Measurements from ENCODE around the gene CGRRF1. TPM values are rescaled to one million over a fixed set of nuclear protein-coding genes. Genes with fewer than 3 reads are reported as not detected.

Gene CGRRF1
- total and polyA plus RNA-seq, 2 of the 13 experiments (the other 11 are each of a cell fraction or from before 2014, with no cell fraction given) = 16.8 to 18.2 TPM

DNA sequence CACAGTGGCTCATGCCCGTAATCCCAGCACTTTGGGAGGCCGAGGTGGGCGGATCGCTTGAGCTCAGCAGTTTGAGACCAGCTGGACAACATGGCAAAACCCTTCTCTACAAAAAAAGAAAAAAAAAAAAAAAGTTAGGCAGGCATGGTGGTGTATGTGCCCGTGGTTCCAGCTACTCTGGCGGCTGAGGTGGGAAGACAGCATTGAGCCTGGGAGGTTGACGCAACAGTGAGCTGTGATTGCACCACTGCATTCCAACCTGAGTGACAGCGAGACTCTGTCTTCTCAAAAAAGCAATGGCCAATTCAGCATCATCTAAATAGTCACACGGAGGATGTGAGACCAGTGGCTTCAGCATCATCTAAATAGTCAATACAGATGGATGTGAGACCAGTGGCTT is 46.8 kb downstream of the CGRRF1 start (continued):
- no peak for TF ChIP-seq ZNF124 (CRISPR knock-in tag; IDR thresholded peaks at IDR 0.05)
- no peak for TF ChIP-seq ZMAT3 (CRISPR knock-in tag; conservative IDR thresholded peaks at IDR 0.05)
- no peak for TF ChIP-seq ZNF891 (CRISPR knock-in tag; IDR thresholded peaks at IDR 0.05)
- no peak for TF ChIP-seq ZNF570 (CRISPR knock-in tag; IDR thresholded peaks at IDR 0.05; ENCODE audit: borderline replicate concordance)
- TF ChIP-seq, protein P1, sequence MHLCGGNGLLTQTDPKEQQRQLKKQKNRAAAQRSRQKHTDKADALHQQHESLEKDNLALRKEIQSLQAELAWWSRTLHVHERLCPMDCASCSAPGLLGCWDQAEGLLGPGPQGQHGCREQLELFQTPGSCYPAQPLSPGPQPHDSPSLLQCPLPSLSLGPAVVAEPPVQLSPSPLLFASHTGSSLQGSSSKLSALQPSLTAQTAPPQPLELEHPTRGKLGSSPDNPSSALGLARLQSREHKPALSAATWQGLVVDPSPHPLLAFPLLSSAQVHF (CRISPR knock-in tag; IDR thresholded peaks at IDR 0.05) = no peak
- TF ChIP-seq PRPF4 (IDR thresholded peaks at IDR 0.05; ENCODE audit: low read depth, low read length, poor library complexity, severe bottlenecking) = no peak
- TF ChIP-seq SPEN (CRISPR knock-in tag; IDR thresholded peaks at IDR 0.05; ENCODE audit: low read depth) = no peak
- no peak for TF ChIP-seq MZF1 (CRISPR knock-in tag; IDR thresholded peaks at IDR 0.05; ENCODE audit: borderline replicate concordance)
- TF ChIP-seq, protein P2, sequence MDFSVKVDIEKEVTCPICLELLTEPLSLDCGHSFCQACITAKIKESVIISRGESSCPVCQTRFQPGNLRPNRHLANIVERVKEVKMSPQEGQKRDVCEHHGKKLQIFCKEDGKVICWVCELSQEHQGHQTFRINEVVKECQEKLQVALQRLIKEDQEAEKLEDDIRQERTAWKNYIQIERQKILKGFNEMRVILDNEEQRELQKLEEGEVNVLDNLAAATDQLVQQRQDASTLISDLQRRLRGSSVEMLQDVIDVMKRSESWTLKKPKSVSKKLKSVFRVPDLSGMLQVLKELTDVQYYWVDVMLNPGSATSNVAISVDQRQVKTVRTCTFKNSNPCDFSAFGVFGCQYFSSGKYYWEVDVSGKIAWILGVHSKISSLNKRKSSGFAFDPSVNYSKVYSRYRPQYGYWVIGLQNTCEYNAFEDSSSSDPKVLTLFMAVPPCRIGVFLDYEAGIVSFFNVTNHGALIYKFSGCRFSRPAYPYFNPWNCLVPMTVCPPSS (IDR thresholded peaks at IDR 0.05) = no peak
- TF ChIP-seq ZNF460 (CRISPR knock-in tag; IDR thresholded peaks at IDR 0.05; ENCODE audit: borderline replicate concordance) = no peak
- no peak for TF ChIP-seq NR2C2 (CRISPR knock-in tag; IDR thresholded peaks at IDR 0.05; ENCODE audit: borderline replicate concordance)
- TF ChIP-seq CBX2 (IDR thresholded peaks at IDR 0.05; ENCODE audit: low read depth, low read length) = no peak
- TF ChIP-seq CBX2 (CRISPR knock-in tag; IDR thresholded peaks at IDR 0.05; ENCODE audit: low read depth) = no peak
- no peak for TF ChIP-seq ZSCAN22 (CRISPR knock-in tag; IDR thresholded peaks at IDR 0.05)
- no peak for TF ChIP-seq HDAC6 (IDR thresholded peaks at IDR 0.05; ENCODE audit: low read depth, low read length)
- TF ChIP-seq RXRB (CRISPR knock-in tag; IDR thresholded peaks at IDR 0.05; ENCODE audit: borderline replicate concordance) = 0 out of 2 replicates have a peak, but pooled peaks have one; percentile 49
- TF ChIP-seq ZNF33A (CRISPR knock-in tag; IDR thresholded peaks at IDR 0.05; ENCODE audit: borderline replicate concordance) = no peak
- TF ChIP-seq, protein P3, sequence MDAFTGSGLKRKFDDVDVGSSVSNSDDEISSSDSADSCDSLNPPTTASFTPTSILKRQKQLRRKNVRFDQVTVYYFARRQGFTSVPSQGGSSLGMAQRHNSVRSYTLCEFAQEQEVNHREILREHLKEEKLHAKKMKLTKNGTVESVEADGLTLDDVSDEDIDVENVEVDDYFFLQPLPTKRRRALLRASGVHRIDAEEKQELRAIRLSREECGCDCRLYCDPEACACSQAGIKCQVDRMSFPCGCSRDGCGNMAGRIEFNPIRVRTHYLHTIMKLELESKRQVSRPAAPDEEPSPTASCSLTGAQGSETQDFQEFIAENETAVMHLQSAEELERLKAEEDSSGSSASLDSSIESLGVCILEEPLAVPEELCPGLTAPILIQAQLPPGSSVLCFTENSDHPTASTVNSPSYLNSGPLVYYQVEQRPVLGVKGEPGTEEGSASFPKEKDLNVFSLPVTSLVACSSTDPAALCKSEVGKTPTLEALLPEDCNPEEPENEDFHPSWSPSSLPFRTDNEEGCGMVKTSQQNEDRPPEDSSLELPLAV (CRISPR knock-in tag; conservative IDR thresholded peaks at IDR 0.05; ENCODE audit: low read depth) = no peak
- no peak for TF ChIP-seq NR3C1 (CRISPR knock-in tag; IDR thresholded peaks at IDR 0.05)
- TF ChIP-seq STAG1 (CRISPR knock-in tag; IDR thresholded peaks at IDR 0.05) = no peak
- TF ChIP-seq ZFP82 (CRISPR knock-in tag; IDR thresholded peaks at IDR 0.05; ENCODE audit: borderline replicate concordance) = no peak
- no peak for TF ChIP-seq SRSF1 (optimal IDR thresholded peaks at IDR 0.05; ENCODE audit: low read depth, low read length)
- TF ChIP-seq MED1 (CRISPR knock-in tag; IDR thresholded peaks at IDR 0.05) = peak; percentile 74; the same call in 1 of the 2 replicates
- TF ChIP-seq, protein P4, sequence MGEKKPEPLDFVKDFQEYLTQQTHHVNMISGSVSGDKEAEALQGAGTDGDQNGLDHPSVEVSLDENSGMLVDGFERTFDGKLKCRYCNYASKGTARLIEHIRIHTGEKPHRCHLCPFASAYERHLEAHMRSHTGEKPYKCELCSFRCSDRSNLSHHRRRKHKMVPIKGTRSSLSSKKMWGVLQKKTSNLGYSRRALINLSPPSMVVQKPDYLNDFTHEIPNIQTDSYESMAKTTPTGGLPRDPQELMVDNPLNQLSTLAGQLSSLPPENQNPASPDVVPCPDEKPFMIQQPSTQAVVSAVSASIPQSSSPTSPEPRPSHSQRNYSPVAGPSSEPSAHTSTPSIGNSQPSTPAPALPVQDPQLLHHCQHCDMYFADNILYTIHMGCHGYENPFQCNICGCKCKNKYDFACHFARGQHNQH (CRISPR knock-in tag; IDR thresholded peaks at IDR 0.05) = 0 out of 2 replicates have a peak, but pooled peaks have one; percentile 36
- no peak for TF ChIP-seq HNF4G (IDR thresholded peaks at IDR 0.05; ENCODE audit: borderline replicate concordance, low read depth, low read length)
- TF ChIP-seq HNF4G (CRISPR knock-in tag; IDR thresholded peaks at IDR 0.05; ENCODE audit: borderline replicate concordance, low read depth) = no peak
- no peak for TF ChIP-seq ZNF776 (CRISPR knock-in tag; IDR thresholded peaks at IDR 0.05)

All from HepG2 (cell line).